Measurements from ENCODE around the gene STK32C.

- TF ChIP-seq CTCF (IDR thresholded peaks at IDR 0.05) (no peak), EZH2 (IDR thresholded peaks at IDR 0.05) (no peak), EZH2phosphoT487 (IDR thresholded peaks at IDR 0.05) (no peak)
Measured at GRCh38 chr10:132206806-132207535, 100.8 kb downstream of the STK32C start.

Measured in neural progenitor cell (in vitro differentiated cells).